IPS-NIHi7 (cell line): Measurements from ENCODE around the gene DENND5B.
"Not testable (repeated sequence)": the region's sequence is repeated elsewhere in the genome, so short reads cannot be mapped to it uniquely, and the experiment has no call there.

Source experiments
- DNase-seq: peaks from one replicate; pipeline ENCODE4 v3.0.0; 2012; ENCODE audit warnings: mixed read lengths; ENCODE audit errors: extremely low spot score

DENND5B gene

GRCh38 chr12:31557707-31558106, 33.2 kb downstream of the DENND5B start:
- DNase-seq: no peak

- DNase-seq: not testable (repeated sequence)
Measured at GRCh38 chr12:31555466-31555865, 35.5 kb downstream of the DENND5B start.

DNA sequence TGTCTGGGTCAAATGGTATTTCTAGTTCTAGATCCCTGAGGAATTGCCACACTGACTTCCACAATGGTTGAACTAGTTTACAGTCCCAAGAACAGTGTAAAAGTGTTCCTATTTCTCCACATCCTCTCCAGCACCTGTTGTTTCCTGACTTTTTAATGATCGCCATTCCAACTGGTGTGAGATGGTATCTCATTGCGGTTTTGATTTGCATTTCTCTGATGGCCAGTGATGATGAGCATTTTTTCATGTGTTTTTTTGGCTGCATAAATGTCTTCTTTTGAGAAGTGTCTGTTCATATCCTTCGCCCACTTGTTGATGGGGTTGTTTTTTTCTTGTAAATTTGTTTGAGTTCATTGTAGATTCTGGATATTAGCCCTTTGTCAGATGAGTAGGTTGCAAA, 40.3 kb downstream of the DENND5B start:
- DNase-seq: not testable (repeated sequence)

GRCh38 chr12:31536672-31537071, 54.3 kb downstream of the DENND5B start:
- DNase-seq: no peak

DNA sequence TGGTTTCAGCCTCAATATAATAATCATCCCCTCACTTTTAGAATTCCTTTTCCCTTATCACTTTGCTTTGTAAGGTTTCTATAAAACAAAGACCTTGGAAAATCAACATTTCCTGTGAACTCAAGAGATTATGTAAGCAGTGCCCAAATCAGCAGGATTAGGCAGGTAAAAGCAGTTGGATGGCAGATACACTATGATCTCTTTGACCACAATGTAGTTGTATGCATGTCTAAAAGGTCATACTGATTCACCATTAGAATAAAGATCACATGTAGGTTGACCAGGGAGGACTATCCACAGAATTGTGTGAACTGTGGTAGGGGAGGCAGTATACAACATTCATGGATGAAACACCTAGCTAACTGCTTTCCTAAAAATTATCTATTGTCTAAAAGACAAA, 57.5 kb downstream of the DENND5B start:
- no peak for DNase-seq

- no peak for DNase-seq
Measured at GRCh38 chr12:31531893-31532292, 59.0 kb downstream of the DENND5B start.

GRCh38 chr12:31528095-31528494, 62.8 kb downstream of the DENND5B start:
- no peak for DNase-seq

- DNase-seq: no peak
Measured at GRCh38 chr12:31527083-31527482, 63.9 kb downstream of the DENND5B start.

GRCh38 chr12:31526158-31526546, 64.8 kb downstream of the DENND5B start:
- DNase-seq: no peak

DNA sequence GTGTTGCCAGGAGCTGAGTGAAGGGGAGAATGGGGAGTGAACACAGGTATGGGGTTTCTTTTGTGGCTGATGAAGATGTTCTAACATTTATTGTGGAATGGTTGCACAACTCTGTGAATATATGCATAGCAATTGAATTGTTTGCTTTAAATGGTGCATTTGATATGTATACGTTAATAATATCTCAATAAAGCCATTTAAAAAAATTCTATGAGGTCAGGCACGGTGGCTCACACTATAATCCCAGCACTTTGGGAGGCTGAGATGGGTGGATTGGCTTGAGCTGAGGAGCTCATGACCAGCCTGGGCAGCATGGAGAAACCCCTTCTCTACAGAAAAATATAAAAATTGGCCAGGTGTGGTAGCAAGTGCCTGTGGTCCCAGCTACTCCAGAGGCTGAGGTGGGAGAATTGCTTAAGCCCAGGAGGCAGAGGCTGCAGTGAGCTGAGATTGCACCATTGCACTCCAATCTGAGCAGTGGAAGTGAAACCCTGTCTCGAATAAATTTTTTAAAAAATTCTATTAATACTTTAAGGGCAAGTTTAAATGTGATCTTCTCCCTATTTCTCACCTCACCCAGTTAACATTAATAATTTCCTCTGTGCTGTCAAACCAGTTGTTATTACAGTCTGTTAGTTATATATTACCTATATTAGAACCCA, 65.3 kb downstream of the DENND5B start:
- DNase-seq: no peak

GRCh38 chr12:31524791-31525495, 66.0 kb downstream of the DENND5B start:
- DNase-seq: no peak

GRCh38 chr12:31523306-31523705, 67.6 kb downstream of the DENND5B start:
- DNase-seq: no peak

GRCh38 chr12:31522607-31523006, 68.3 kb downstream of the DENND5B start:
- no peak for DNase-seq

GRCh38 chr12:31521964-31522363, 69.0 kb downstream of the DENND5B start:
- DNase-seq: no peak

- no peak for DNase-seq
Measured at GRCh38 chr12:31519511-31519910, 71.4 kb downstream of the DENND5B start.

DNA sequence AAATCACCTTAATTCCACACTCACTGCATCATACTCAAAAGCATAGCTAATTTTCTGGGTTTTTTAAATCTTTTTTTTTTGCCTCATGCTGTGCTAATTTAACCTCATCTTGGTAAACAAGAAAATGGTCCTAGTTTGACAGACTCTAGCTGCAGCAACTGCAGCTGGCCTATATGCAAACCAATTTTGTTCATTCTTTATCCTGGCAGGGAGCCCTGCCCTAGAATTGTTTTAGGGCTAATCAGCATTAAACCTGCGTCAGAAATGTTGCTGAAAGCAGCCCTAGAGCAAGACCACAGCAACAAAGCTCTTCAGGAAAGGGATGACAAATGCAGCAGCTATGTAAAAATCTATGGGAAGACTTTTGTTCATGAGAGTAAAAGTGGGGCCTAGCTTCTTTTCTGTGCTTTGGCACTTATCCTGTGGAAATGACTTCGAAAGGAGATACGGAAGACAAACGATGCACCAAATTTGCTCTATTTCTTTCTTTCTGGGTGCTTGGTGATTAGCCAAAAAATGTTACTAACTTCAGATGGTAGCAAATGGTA, 72.2 kb downstream of the DENND5B start:
- DNase-seq: peak; percentile 53

GRCh38 chr12:31517994-31518393, 72.9 kb downstream of the DENND5B start:
- no peak for DNase-seq

DNA sequence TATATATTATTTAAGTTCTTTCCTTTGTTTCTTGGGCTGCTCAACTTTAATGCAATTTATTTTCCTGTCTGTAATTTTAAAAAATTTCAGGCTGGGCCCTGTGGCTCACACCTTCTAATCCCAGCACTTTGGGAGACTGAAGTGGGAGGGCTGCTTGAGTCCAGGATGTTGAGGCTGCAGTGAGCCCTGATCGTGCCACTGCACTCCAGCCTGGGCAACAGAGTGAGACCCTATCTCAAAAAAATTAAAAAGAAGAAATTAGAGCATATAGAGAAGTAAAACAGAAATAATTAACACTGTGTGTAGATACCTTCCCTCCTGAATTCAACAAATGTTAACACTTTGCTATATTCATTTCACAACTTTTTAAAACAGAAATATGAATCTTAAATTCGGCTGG, 74.2 kb downstream of the DENND5B start:
- DNase-seq: no peak

- DNase-seq: no peak
Measured at GRCh38 chr12:31514912-31515311, 76.0 kb downstream of the DENND5B start.

DNA sequence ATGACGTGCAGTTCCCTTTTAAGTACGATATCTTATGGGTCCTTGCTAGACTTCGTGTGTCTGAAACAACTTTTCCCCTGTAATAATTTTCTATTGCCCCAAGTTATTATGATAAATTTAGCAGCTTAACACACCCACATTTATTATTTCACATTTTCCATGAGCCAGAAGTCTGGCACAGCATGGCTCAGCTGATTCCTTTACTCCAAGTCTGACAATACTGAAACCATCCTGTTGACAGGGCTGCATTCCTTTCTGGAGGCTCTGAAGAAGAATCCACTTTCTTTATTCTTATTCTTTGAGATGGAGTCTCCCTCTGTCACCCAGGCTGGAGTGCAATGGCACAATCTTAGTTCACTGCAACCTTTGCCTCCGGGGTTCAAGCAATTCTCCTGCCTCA, 80.9 kb downstream of the DENND5B start:
- no peak for DNase-seq

DNA sequence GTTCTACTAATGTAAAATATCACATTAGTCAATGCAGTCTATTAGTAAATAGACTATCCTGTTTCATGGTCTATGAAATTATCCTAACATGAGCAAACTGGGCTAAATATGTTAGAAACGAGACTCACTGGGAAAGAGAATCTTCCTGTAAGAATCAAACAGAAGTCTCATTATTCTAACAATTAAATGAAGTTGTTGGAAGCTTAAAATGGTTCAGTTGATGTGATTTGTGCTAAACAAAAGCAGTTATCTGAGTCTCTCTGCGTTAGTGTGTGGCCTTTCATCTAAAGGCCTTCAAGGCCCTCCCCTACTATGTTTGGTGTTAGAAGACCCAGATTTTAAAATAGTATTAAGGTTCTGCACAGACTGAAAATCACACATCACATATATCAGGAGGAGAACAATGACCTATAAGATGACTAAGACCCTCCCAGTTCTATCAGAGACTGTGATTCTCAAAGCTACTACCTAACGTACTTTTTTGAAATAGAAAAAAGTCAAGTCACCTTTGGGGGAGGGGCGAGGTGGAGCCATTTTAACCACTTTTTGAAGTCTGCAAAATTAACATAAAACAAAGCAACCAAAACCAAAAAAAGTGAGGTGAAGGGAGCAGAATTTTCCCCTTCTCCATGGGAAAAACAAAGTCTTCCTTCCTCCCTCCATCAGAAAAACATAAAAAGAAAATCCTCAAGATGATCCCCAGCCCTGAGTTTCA, 82.3 kb downstream of the DENND5B start:
- DNase-seq: no peak

GRCh38 chr12:31507966-31508365, 83.0 kb downstream of the DENND5B start:
- no peak for DNase-seq
